H54 (cell line): ENCODE data around the gene ZNF76.

Source experiments
- DNase-seq: peaks from one replicate; pipeline ENCODE4 v3.0.0; 2011; ENCODE audit warnings: low spot score, mixed read lengths; ENCODE audit not compliant: insufficient read length
- FAIRE-seq: peaks from 3 replicates; lab custom pipeline; 2011; peaks lifted over from hg19 to GRCh38; lab: Jason Lieb, UNC
- POLR2A ChIP-seq: IDR thresholded peaks from 2 replicates; pipeline ENCODE4 v1.6.1; 2011; ENCODE audit warnings: low read depth, mild to moderate bottlenecking, low read length

Gene ZNF76

DNA sequence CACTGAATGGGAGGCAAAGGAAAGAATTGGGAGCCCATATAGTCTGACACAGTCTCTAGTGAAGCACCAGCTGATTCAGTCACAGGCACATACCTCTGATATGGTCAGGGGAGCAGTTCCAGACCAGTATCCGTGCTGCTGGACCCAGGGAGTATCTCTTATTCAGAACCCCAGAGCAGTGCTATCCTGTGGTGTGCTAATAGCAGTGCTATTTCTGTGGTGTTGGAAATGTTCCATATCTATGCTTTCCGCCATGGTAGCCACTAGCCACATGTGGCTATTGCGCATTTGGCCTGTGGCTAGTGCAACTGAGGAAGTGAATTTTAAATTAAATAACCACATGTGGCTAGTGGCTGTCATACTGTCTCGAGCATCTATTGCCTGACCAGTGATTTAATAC, 34.8 kb upstream of the ZNF76 start:
- DNase-seq (no peak), FAIRE-seq (no peak)

GRCh38 chr6:35228481-35228880, 31.1 kb upstream of the ZNF76 start:
- TF ChIP-seq POLR2A: no peak
- DNase-seq (no peak), FAIRE-seq (no peak)

More for the DNA sequence above, 34.8 kb upstream of the ZNF76 start:
- no peak for TF ChIP-seq POLR2A

- DNase-seq (no peak), FAIRE-seq (no peak)
- no peak for TF ChIP-seq POLR2A
Measured at GRCh38 chr6:35229304-35229703, 30.2 kb upstream of the ZNF76 start.

DNA sequence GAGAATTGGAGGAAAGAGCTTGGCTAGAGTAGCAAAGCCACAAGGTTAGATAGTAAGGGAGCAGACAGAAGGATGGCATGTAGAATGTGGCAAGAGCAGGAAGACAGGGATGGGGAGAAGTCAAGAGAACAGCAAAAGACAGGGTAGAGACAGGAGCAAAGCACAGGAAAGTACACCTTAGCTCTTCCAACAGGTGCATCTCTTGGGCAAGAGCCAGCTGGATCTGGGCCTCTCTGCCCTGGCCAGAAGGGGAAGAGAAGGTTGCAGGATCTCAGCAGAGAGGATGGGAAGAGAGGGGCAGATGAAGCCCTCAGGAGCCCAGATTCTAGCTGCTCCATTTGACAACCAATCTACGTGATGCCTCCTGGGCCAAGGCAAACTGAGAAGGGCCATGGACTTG, 29.0 kb upstream of the ZNF76 start:
- TF ChIP-seq POLR2A: no peak
- FAIRE-seq (no peak), DNase-seq (no peak)

GRCh38 chr6:35230950-35231349, 28.6 kb upstream of the ZNF76 start:
- no peak for DNase-seq
- FAIRE-seq: no peak
- TF ChIP-seq POLR2A: no peak

DNA sequence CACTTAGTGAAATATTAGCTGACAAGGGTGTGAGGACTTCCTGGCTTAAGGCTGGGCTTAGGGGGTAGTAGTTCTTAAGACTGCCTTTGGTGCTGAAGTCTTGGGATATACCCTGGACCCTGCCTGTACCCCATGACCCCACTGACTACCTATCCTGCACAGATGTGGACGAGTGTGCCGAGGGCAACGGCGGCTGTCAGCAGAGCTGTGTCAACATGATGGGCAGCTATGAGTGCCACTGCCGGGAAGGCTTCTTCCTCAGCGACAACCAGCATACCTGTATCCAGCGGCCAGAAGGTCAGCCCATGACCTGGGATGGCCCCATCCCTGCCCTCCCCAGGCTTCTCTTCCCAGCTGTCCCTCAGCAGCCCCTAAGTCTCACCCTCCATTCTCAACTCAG, 28.0 kb upstream of the ZNF76 start:
- no peak for FAIRE-seq
- no peak for TF ChIP-seq POLR2A
- no peak for DNase-seq

DNA sequence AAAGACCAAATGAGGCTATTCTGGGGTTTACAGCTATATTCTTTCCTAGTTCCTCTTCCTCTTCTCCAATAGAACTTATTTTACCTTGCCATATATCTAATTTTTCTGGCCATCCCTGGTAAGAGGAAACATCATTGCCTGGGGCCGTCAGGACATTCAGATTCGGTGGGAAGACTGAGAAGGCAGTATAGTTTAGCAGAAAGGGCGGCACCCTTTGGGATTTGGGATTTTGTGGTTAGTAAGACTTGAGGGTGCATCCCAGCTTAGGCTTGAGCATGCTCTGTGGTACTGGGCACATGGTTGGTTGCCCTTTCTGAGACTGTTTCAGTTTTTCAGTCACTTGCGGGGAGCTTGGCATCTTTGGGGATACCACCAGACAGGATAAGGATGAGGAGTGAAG, 24.6 kb upstream of the ZNF76 start:
- no peak for TF ChIP-seq POLR2A
- DNase-seq (no peak), FAIRE-seq (no peak)

- TF ChIP-seq POLR2A: no peak
- FAIRE-seq (no peak), DNase-seq (no peak)
Measured at GRCh38 chr6:35236223-35236622, 23.3 kb upstream of the ZNF76 start.

DNA sequence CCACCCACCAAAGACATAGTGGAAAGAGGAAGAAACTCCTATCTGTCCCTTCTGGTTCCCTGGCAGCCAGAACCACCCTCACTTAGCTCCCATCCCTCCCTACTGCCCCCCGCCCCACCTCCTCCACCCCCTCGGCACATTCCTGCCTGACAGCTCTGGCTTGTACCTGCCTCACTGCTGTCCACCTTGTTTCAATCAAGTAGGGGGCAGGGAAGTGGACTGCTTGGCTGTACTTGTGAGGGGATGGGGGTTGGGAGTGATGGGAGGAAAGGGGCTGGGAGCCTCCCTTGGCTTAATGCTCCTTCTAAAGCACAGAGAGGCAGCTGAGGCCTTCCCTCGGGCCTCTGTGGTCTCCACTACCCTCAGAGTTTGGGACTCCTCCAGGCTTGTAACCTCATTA, 22.1 kb upstream of the ZNF76 start:
- no peak for TF ChIP-seq POLR2A

DNA sequence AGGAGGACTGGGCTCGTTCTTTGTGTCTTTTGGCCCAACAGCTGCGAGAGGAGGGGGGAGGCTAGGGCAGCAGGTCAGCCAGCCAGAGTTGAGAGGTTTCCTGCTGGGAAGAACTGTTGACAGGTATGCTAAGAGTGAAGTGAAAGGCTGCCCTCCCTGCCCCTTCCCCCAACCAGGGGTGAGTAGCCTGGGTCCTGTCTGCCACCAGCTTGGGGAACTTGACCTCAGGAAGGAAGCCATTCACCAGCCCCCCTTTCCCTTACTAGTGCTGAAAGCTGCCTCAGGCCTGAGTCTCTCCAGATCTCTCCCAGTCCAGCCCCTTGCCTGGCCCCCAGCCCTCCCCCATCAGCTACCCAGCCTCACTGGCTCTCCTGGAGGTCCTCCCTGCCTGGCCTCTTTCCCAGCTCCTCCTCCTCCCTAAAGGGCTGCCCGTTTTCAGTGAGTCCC, 20.7 kb upstream of the ZNF76 start:
- TF ChIP-seq POLR2A: no peak
- FAIRE-seq (no peak), DNase-seq (no peak)

More for the DNA sequence above, 22.1 kb upstream of the ZNF76 start:
- DNase-seq (no peak), FAIRE-seq (no peak)

DNA sequence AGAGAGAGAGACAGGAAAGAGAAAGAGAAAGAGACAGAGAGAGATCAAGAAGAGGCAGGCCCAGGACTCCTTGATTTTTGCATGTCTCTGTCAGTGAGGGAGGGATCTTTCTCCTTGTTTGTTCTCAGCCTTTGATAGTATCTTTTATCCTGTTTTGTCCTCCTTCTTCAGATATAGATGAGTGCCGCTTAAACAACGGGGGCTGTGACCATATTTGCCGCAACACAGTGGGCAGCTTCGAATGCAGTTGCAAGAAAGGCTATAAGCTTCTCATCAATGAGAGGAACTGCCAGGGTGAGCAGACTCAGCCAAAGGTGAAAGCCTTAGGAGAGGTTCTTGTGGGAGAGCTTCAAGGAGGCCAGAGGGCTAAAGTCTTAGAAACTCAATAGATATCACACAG, 20.0 kb upstream of the ZNF76 start:
- FAIRE-seq (no peak), DNase-seq (no peak)
- no peak for TF ChIP-seq POLR2A

DNA sequence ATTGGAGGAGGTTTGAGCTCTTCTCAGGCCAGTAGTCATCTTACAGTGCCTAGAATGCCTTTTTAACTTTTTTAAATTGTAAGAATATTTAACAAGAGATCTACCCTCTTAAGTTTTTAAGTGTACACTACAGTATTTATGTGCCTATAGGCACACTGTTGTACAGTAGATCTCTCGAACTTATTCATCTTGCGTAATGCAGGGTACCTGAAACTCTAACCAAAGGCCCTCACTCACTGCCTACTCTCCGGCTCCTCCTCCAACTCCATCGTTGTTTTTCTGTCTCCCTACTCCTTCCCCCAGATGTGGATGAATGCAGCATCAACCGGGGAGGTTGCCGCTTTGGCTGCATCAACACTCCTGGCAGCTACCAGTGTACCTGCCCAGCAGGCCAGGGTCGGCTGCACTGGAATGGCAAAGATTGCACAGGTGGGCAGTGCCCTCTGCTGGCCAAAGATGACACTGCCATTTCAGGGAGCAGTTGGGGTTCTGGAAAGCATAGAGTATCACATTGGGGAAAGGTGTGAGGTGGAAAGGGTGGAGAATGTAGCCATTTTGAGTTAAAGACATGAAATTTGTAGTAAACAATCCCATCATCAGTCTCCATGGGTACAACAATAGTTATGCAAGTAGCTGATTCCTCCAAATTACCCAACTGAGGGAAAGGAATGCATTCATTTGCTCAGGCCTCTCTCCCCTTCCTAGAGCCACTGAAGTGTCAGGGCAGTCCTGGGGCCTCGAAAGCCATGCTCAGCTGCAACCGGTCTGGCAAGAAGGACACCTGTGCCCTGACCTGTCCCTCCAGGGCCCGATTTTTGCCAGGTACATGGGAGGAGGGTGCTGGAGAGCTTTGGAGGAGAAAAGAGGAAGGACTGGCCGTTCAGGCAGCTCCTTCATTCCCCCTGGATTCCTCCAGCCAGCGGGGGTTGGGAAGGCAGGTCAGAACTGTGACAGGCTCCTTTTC, 18.4 kb upstream of the ZNF76 start:
- peak; percentile 80 for FAIRE-seq
- no peak for TF ChIP-seq POLR2A
- DNase-seq: peak; percentile 77

- DNase-seq (no peak), FAIRE-seq (no peak)
- no peak for TF ChIP-seq POLR2A
Measured at GRCh38 chr6:35242486-35242885, 17.0 kb upstream of the ZNF76 start.

DNA sequence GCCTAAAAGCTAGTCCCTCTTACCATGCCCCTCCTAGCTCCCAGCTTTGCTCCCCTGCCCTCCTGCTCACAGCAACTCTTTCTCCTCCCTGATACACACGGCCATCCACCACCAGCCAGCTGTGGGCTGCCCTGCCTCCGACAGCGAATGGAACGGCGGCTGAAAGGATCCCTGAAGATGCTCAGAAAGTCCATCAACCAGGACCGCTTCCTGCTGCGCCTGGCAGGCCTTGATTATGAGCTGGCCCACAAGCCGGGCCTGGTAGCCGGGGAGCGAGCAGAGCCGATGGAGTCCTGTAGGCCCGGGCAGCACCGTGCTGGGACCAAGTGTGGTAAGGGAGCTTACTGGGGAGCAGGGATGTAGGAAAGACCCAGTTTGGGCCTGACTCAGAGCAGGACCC, 16.6 kb upstream of the ZNF76 start:
- no peak for TF ChIP-seq POLR2A
- FAIRE-seq: no peak

More for the DNA sequence above, 16.6 kb upstream of the ZNF76 start:
- no peak for DNase-seq
